GM12801 (cell line): ENCODE results near the gene SYNJ2BP.

ENCODE experiments used
- TF ChIP-seq, protein P1 (sequence below): IDR thresholded peaks from one replicate; pipeline ENCODE4 v1.5.1; 2011; ENCODE audit warnings: control low read depth; ENCODE audit not compliant: insufficient read length; ENCODE audit errors: extremely low read depth

SYNJ2BP gene

GRCh38 chr14:70378696-70379095, 38.2 kb downstream of the SYNJ2BP start:
- TF ChIP-seq, protein P1, sequence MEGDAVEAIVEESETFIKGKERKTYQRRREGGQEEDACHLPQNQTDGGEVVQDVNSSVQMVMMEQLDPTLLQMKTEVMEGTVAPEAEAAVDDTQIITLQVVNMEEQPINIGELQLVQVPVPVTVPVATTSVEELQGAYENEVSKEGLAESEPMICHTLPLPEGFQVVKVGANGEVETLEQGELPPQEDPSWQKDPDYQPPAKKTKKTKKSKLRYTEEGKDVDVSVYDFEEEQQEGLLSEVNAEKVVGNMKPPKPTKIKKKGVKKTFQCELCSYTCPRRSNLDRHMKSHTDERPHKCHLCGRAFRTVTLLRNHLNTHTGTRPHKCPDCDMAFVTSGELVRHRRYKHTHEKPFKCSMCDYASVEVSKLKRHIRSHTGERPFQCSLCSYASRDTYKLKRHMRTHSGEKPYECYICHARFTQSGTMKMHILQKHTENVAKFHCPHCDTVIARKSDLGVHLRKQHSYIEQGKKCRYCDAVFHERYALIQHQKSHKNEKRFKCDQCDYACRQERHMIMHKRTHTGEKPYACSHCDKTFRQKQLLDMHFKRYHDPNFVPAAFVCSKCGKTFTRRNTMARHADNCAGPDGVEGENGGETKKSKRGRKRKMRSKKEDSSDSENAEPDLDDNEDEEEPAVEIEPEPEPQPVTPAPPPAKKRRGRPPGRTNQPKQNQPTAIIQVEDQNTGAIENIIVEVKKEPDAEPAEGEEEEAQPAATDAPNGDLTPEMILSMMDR = no peak
